Measurements from ENCODE around the gene DOC2B. TPM values are rescaled to one million over a fixed set of nuclear protein-coding genes. Genes with fewer than 3 reads are reported as not detected.
"Not testable (repeated sequence)": the region's sequence is repeated elsewhere in the genome, so short reads cannot be mapped to it uniquely, and the experiment has no call there.

The DOC2B gene
- total RNA-seq, 1 donor, result not detected

- no peak for TF ChIP-seq CTCF (IDR thresholded peaks at IDR 0.05; ENCODE audit: insufficient read depth, low read depth, low read length)
- no peak for DNase-seq (ENCODE audit: low read depth)
- no peak overlapping the region for H3K4me3 ChIP-seq (ENCODE audit: low read depth, low read length)
Measured at GRCh38 chr17:210402-210801, 29.0 kb upstream of the DOC2B start.

GRCh38 chr17:208429-208828, 27.0 kb upstream of the DOC2B start:
- DNase-seq (ENCODE audit: low read depth), result no peak
- H3K4me3 ChIP-seq (ENCODE audit: low read depth, low read length), result no peak overlapping the region
- no peak for TF ChIP-seq CTCF (IDR thresholded peaks at IDR 0.05; ENCODE audit: insufficient read depth, low read depth, low read length)

GRCh38 chr17:207775-208174, 26.3 kb upstream of the DOC2B start:
- H3K4me3 ChIP-seq (ENCODE audit: low read depth, low read length), result no peak overlapping the region
- DNase-seq (ENCODE audit: low read depth), result no peak

GRCh38 chr17:206941-207560, 25.6 kb upstream of the DOC2B start:
- no peak overlapping the region for H3K4me3 ChIP-seq (ENCODE audit: low read depth, low read length)
- TF ChIP-seq CTCF (IDR thresholded peaks at IDR 0.05; ENCODE audit: insufficient read depth, low read depth, low read length), result no peak
- DNase-seq (ENCODE audit: low read depth), result no peak

More at GRCh38 chr17:207775-208174, 26.3 kb upstream of the DOC2B start:
- no peak for TF ChIP-seq CTCF (IDR thresholded peaks at IDR 0.05; ENCODE audit: insufficient read depth, low read depth, low read length)

GRCh38 chr17:206484-206883, 25.0 kb upstream of the DOC2B start:
- H3K4me3 ChIP-seq (ENCODE audit: low read depth, low read length), result not testable (repeated sequence)

GRCh38 chr17:205817-206216, 24.4 kb upstream of the DOC2B start:
- no peak overlapping the region for H3K4me3 ChIP-seq (ENCODE audit: low read depth, low read length)
- no peak for DNase-seq (ENCODE audit: low read depth)
- no peak for TF ChIP-seq CTCF (IDR thresholded peaks at IDR 0.05; ENCODE audit: insufficient read depth, low read depth, low read length)

More at GRCh38 chr17:206484-206883, 25.0 kb upstream of the DOC2B start:
- not testable (repeated sequence) for DNase-seq (ENCODE audit: low read depth)

- DNase-seq (ENCODE audit: low read depth), result no peak
- H3K4me3 ChIP-seq (ENCODE audit: low read depth, low read length), result no peak overlapping the region
- TF ChIP-seq CTCF (IDR thresholded peaks at IDR 0.05; ENCODE audit: insufficient read depth, low read depth, low read length), result no peak
Measured at GRCh38 chr17:205148-205669, 23.8 kb upstream of the DOC2B start.

All from fibroblast of villous mesenchyme (primary cell).